GM12872 (cell line): Measurements from ENCODE around the gene OR1S1.

ENCODE experiments used
- TF ChIP-seq, protein P1 (sequence below): IDR thresholded peaks from 3 replicates; pipeline ENCODE4 v1.5.1; 2011; ENCODE audit warnings: low read depth, mild to moderate bottlenecking, low read length, moderate library complexity; ENCODE audit not compliant: insufficient read depth

Gene OR1S1

DNA sequence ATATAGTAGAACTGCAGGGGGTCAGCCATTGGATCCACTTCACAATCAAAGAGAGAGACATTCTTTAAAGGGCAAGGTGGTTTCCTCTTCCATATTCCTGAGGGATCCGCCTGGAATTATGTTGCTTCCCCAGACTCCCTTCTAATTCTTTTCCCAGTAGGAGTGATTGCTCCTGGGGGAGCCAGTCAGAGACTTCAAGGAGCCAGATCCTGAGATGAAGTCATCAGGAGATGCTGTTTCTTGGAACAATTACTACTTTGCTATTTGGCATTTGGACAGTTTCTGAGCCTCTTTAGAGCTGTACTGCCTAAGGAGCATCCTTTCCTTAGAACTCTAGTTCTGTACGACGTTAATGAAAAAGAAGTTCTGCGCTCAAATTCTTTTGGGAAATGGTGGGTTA, 25.6 kb upstream of the OR1S1 start:
- TF ChIP-seq, protein P1, sequence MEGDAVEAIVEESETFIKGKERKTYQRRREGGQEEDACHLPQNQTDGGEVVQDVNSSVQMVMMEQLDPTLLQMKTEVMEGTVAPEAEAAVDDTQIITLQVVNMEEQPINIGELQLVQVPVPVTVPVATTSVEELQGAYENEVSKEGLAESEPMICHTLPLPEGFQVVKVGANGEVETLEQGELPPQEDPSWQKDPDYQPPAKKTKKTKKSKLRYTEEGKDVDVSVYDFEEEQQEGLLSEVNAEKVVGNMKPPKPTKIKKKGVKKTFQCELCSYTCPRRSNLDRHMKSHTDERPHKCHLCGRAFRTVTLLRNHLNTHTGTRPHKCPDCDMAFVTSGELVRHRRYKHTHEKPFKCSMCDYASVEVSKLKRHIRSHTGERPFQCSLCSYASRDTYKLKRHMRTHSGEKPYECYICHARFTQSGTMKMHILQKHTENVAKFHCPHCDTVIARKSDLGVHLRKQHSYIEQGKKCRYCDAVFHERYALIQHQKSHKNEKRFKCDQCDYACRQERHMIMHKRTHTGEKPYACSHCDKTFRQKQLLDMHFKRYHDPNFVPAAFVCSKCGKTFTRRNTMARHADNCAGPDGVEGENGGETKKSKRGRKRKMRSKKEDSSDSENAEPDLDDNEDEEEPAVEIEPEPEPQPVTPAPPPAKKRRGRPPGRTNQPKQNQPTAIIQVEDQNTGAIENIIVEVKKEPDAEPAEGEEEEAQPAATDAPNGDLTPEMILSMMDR: no peak

DNA sequence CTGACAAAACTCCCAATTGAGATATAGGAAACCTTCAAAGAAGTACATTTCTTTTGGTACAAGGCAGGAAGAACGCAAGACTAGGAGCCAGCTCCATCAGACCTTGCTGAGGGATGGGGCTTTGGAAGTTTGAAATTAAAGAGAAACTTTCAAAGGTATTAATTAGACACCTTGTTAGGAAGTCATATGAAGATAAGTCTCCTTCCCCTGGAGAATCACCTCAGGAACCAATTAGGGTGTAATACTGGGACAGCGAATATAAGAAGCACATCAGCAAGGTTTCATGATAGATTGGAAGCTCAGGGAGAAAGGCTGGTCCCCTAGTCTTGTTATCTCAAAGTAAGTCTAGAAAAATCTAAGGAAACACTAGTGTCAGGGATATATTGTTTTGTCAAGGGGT, 23.8 kb upstream of the OR1S1 start, which contains the start of gene OR9Q2:
OR9Q2 (plus strand) TSS at position 301 of the 400 bp plus-strand sequence. CDS start 1,421 bp downstream, outside the sequence.
- TF ChIP-seq, protein P1: no peak

DNA sequence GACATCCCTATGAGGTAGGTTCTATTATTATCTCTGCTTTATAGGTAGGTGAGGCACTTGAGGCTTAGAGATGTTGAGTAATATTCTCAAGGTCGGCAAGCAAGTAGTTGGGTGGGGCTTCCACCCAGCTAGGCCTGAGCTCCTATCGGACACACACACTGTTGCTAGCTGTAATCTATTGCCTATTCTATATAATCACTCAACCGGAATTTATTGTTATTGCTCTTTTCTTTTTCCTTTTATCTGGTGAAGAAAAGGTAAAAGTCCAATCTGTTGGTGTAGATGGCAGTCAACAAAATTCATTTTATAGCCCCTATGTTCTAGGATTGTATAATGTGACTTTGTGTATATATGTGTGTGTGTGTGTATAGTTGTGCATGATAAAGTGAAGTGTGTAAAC, 20.3 kb upstream of the OR1S1 start:
- TF ChIP-seq, protein P1: no peak

DNA sequence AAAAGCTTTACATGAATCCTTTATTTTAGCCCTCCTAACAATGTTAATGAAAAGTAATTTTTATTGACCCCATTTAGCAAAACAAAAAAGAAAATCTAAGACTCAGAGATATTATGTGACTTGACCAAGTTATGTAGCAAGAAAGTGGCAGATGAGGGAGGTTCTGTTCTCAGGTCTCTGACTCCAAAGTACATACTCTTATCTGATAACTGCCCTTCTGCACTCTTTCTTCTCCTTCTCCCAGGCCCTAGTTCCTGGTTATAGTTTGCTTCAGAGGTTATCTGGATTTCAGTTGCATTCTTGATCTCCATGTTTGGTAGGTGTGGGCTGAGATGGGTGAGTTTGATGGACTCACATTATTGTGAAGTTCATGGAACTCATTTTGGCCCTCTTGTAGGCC, 19.1 kb upstream of the OR1S1 start:
- TF ChIP-seq, protein P1: no peak

DNA sequence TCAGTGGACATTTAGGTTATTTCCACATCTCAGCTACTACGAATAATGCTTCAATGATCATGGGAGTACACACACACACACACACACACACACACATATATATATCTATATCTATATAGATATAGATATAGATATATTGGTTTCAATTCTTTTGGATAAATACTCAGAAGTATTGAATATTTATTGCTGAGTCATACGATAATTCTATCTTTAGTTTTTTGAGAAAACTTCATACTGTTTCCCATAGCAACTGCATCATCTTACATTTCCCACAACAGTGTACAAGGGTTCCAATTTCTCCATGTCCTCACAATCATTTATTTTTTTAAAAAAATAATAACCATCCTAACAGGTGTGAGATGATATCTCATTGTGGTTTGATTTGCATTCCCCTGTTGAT, 16.6 kb upstream of the OR1S1 start:
- TF ChIP-seq, protein P1: no peak

DNA sequence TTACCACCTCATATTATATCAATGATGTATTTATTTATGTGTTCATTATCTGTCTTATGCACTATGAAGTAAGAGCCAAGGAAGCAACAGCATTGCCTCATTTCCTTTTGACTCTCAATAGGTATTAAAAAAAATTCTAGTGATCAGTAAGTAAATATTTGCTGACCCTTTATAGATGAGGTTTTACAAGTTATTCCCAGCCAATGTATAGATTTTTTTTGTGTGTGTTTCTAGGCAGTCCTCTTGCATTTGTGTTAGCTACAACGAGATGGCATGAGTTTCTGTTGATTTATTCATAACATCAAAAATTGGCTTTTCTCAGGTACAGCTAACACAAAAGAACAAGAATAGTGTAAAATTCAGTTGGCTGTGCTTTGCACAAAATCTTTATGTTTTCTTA, 13.2 kb upstream of the OR1S1 start:
- TF ChIP-seq, protein P1: no peak

DNA sequence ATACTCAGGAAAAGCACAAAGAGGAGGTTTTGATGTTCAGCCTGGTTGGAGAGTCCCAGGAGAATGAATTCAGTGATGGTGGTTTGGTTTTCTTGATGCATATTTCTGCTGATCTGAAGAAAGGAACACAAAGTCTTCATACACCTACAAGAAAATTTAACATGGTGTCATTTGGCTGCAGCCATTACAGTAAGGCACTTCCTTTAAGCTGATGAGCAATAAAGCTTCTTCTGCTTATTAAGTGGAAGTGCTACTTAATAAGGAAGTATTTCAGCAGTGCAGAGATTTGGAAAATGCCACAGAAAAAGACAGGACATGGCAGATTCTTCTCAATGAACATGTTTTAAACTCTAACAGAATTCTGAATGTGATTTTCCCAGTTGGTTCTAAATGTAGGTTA, 8.5 kb upstream of the OR1S1 start, which contains the start of gene OR1S2:
OR1S2 (minus strand) TSS at position 101 of the 400 bp plus-strand sequence; CDS start at position 101, 0 bp downstream.
- TF ChIP-seq, protein P1: no peak
